ENCODE data around the gene LGALS16.
A peak's percentile ranks its signal among the peaks of the same experiment; 100 is the strongest.
"Not testable (repeated sequence)": the region's sequence is repeated elsewhere in the genome, so short reads cannot be mapped to it uniquely, and the experiment has no call there.

Gene LGALS16

GRCh38 chr19:39679056-39679790, 23.5 kb downstream of the LGALS16 start:
- no peak for DNase-seq

GRCh38 chr19:39679791-39680168, 24.1 kb downstream of the LGALS16 start:
- no peak for DNase-seq

- no peak for DNase-seq
These were observed 24.9 kb downstream of the LGALS16 start for GRCh38 chr19:39680593-39680992.

GRCh38 chr19:39681416-39681815, 25.7 kb downstream of the LGALS16 start:
- no peak for DNase-seq

- DNase-seq: peak; percentile 12 to 16
These were observed 28.6 kb downstream of the LGALS16 start for GRCh38 chr19:39684267-39684666.

- peak in 1 of 2 donors; percentile 21 for DNase-seq
These were observed 31.0 kb downstream of the LGALS16 start for GRCh38 chr19:39686739-39687138.

GRCh38 chr19:39688637-39689036, 32.9 kb downstream of the LGALS16 start:
- DNase-seq: not testable (repeated sequence)

GRCh38 chr19:39692166-39692565, 36.5 kb downstream of the LGALS16 start:
- no peak for DNase-seq

GRCh38 chr19:39692822-39693221, 37.1 kb downstream of the LGALS16 start:
- no peak for DNase-seq

- DNase-seq: no peak
These were observed 40.0 kb downstream of the LGALS16 start for GRCh38 chr19:39695759-39696158.

GRCh38 chr19:39696387-39696786, 40.7 kb downstream of the LGALS16 start:
- DNase-seq: no peak

- DNase-seq: no peak
These were observed 42.8 kb downstream of the LGALS16 start for GRCh38 chr19:39698535-39698934.

- DNase-seq: no peak
These were observed 45.6 kb downstream of the LGALS16 start for GRCh38 chr19:39701291-39701690.

- DNase-seq: no peak
These were observed 48.7 kb downstream of the LGALS16 start, which contains the start of gene LGALS14 for GRCh38 chr19:39704181-39705044. TSS of gene LGALS14 (plus strand) at chr19:39704481. CDS start at chr19:39704529, 48 bp downstream.

GRCh38 chr19:39705578-39706188, 50.0 kb downstream of the LGALS16 start:
- peak; percentile 37 to 45 for DNase-seq

- no peak for DNase-seq
These were observed 52.9 kb downstream of the LGALS16 start for GRCh38 chr19:39708594-39708993.

- no peak for DNase-seq
These were observed 53.5 kb downstream of the LGALS16 start for GRCh38 chr19:39709026-39709872.

Measured in inflammatory macrophage treated with lipopolysaccharide for 1 hour (primary cell).